Measurements from ENCODE around the gene CARD10.
"Not testable (repeated sequence)": the region's sequence is repeated elsewhere in the genome, so short reads cannot be mapped to it uniquely, and the experiment has no call there.

CARD10 gene

DNA sequence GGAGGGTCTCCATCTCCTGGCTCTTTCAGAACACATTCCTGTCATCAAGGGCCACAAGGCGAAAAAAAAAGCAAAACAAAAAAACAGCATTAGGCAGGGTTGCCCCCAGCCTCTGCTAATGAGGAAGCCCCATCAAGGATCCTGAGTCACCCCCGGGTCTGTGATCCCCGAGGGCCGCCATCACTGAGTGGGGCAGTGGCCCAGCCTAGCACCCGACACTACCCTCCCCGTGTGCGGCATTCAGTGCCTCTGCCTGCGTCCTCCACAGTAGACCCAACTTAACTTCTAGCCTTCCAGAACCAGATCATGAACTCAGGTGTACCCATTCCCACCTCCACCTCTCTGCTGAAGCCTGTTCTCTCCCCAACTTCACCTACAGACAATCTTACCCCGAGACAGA, 34.5 kb upstream of the CARD10 start:
- DNase-seq (ENCODE audit: low read depth, low spot score), result no peak
- Histone ChIP-seq H3K9me3 (ENCODE audit: control insufficient read depth, insufficient read depth, low read length) (no peaks in the 10 kb centered on the region), H3K27ac (ENCODE audit: low read length) (no peak overlapping the region), H3K27me3 (ENCODE audit: control insufficient read depth, insufficient read depth, low read length) (no peaks in the 10 kb centered on the region; the same call in 1 of the 2 replicates), H3K36me3 (ENCODE audit: control insufficient read depth, insufficient read depth, low read length) (no peaks in the 10 kb centered on the region), H3K4me1 (ENCODE audit: control insufficient read depth, insufficient read depth, low read length) (peaks cover 13% of the 10 kb centered on the region; the same call in 1 of the 2 replicates), H3K4me3 (ENCODE audit: low read length) (no peak overlapping the region)
- no CpG with 5 or more reads among the region's 9 CpGs for WGBS (ENCODE audit: insufficient coverage, insufficient read length)

DNA sequence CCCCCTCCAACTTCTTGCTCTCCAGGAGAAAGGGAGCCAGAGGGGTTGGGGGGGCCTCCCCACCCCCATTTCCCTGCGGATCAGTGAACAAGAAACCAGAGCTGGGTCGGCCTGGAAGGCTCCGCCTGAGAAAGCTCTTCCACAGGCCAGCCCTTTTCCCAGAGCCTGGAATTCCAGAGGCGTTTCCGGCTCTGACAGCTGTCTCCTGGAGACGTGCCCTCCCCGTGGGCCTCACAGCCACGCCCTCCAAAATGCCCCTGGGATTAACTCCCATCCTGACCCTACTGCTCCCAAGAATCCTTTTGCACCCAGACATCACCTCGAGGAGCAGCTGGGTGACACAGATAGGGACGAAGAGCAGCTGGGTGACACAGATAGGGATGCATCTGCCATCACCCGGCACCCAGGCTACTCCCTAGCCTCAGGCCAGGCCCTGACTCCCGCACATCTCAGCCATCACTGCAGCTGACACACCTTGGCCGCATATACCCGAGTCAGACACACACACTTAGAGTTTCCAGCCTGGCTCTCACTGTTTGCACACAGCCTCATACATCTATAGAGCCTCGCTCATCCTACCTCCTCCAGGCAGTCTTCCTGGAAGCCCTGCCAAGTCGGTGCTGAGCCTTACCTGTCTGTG, 33.4 kb upstream of the CARD10 start:
- no peaks in the 10 kb centered on the region for H3K36me3 ChIP-seq (ENCODE audit: control insufficient read depth, insufficient read depth, low read length)
- H3K4me1 ChIP-seq (ENCODE audit: control insufficient read depth, insufficient read depth, low read length), result peaks cover 13% of the 10 kb centered on the region; the same call in 1 of the 2 replicates
- no peaks in the 10 kb centered on the region for H3K9me3 ChIP-seq (ENCODE audit: control insufficient read depth, insufficient read depth, low read length)
- no CpG with 5 or more reads among the region's 16 CpGs for WGBS (ENCODE audit: insufficient coverage, insufficient read length)
- no peak for DNase-seq (ENCODE audit: low read depth, low spot score)
- no peak overlapping the region for H3K27ac ChIP-seq (ENCODE audit: low read length)
- H3K27me3 ChIP-seq (ENCODE audit: control insufficient read depth, insufficient read depth, low read length), result no peaks in the 10 kb centered on the region; the same call in 1 of the 2 replicates
- H3K4me3 ChIP-seq (ENCODE audit: low read length), result no peak overlapping the region

DNA sequence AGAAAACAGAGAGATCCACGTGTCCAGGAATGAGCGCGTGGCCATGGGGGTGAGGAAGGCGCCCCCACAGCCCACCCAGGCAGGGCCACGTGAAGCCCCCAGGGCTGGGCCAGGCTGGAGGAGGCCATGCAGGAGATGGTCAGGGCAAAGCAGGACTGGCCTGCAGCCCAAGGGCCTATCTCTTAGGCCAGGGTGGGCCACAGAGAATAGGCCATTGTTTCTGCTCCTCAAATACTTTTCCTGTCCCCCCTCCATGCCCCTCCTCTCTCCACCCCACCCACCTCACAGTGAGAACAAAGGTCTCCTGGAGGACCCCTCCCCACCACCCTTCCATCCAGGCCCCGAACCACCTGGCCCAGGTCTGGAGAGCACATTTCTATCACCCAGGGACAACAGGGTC, 32.8 kb upstream of the CARD10 start:
- no CpG with 5 or more reads among the region's 6 CpGs for WGBS (ENCODE audit: insufficient coverage, insufficient read length)
- no peak for DNase-seq (ENCODE audit: low read depth, low spot score)
- H3K27ac ChIP-seq (ENCODE audit: low read length), result no peak overlapping the region
- no peaks in the 10 kb centered on the region for H3K36me3 ChIP-seq (ENCODE audit: control insufficient read depth, insufficient read depth, low read length)
- H3K27me3 ChIP-seq (ENCODE audit: control insufficient read depth, insufficient read depth, low read length), result no peaks in the 10 kb centered on the region
- no peaks in the 10 kb centered on the region for H3K9me3 ChIP-seq (ENCODE audit: control insufficient read depth, insufficient read depth, low read length)
- no peak overlapping the region for H3K4me3 ChIP-seq (ENCODE audit: low read length)
- peaks cover 13% of the 10 kb centered on the region; the same call in 1 of the 2 replicates for H3K4me1 ChIP-seq (ENCODE audit: control insufficient read depth, insufficient read depth, low read length)

DNA sequence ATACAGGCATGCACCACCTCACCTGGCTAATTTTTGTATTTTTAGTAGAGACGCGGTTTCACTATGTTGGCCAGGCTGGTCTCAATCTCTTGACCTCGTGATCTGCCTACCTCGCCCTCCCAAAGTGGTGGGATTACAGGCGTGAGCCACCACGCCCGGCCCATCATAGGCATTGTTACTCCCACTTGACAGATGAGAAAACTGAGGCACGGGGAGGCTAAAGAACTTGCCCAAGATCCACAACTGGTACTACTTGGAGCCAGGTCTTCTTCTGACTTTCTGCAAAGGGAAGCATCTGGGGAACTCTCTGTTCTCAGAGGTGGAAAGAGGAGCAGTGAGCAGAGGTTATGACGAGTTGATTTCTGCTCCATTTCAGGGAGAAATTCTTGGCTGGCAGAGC, 31.7 kb upstream of the CARD10 start:
- not testable (repeated sequence) for DNase-seq (ENCODE audit: low read depth, low spot score); H3K27me3 ChIP-seq (ENCODE audit: control insufficient read depth, insufficient read depth, low read length); H3K9me3 ChIP-seq (ENCODE audit: control insufficient read depth, insufficient read depth, low read length); H3K36me3 ChIP-seq (ENCODE audit: control insufficient read depth, insufficient read depth, low read length); H3K4me1 ChIP-seq (ENCODE audit: control insufficient read depth, insufficient read depth, low read length); H3K4me3 ChIP-seq (ENCODE audit: low read length); H3K27ac ChIP-seq (ENCODE audit: low read length)
- no CpG with 5 or more reads among the region's 9 CpGs for WGBS (ENCODE audit: insufficient coverage, insufficient read length)

DNA sequence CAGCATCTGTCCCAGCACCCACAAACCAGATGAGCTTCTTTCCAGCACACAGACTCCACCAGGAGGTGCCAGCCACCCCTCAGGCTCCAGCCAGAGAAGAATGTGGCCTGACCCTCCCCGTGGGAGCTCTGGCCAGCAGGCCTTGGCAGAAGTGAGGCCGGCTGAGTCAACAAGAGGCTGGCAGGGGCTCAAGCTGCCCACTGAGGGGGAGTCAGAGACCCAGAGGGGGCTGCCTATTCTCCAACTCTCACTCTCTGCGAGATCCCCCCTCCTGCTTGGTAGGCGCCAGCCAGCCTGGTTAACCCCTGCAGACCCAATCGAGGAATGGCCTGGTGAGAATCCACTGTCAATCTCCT, 30.5 kb upstream of the CARD10 start:
- Histone ChIP-seq H3K4me3 (ENCODE audit: low read length) (no peak overlapping the region), H3K27ac (ENCODE audit: low read length) (no peak overlapping the region), H3K9me3 (ENCODE audit: control insufficient read depth, insufficient read depth, low read length) (no peaks in the 10 kb centered on the region), H3K27me3 (ENCODE audit: control insufficient read depth, insufficient read depth, low read length) (no peaks in the 10 kb centered on the region), H3K36me3 (ENCODE audit: control insufficient read depth, insufficient read depth, low read length) (no peaks in the 10 kb centered on the region), H3K4me1 (ENCODE audit: control insufficient read depth, insufficient read depth, low read length) (peaks cover 9% of the 10 kb centered on the region; the same call in 1 of the 2 replicates)
- no peak for DNase-seq (ENCODE audit: low read depth, low spot score)
- WGBS (ENCODE audit: insufficient coverage, insufficient read length), result no CpG with 5 or more reads among the region's 5 CpGs

DNA sequence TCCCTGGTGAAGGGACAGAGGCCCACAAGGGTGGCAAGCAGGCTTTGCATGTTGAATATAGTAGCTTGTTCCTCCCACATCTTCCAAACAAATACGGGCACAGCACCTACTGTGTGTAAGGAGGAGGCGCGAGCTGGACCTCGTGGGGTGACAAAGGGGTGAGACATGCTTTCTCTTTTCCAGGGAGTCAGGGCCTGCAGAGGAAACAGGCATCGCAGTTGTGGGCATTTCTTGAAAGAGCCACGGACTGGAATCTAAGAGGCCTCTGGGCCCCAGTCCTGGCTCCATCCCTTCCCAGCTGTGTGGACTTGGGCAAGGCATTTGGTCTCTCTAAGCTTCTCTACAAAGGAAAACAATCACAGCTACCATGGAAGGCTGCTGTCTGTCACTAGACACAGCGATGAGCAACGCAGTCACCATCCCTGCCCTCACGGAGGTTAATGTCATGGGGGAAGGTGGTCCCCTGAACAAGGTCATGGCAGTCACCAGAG, 28.1 kb upstream of the CARD10 start:
- DNase-seq (ENCODE audit: low read depth, low spot score), result no peak
- no peak overlapping the region for H3K27ac ChIP-seq (ENCODE audit: low read length)
- H3K4me1 ChIP-seq (ENCODE audit: control insufficient read depth, insufficient read depth, low read length), result peaks cover 5% of the 10 kb centered on the region; the same call in 1 of the 2 replicates
- WGBS (ENCODE audit: insufficient coverage, insufficient read length), result no CpG with 5 or more reads among the region's 9 CpGs
- no peaks in the 10 kb centered on the region for H3K27me3 ChIP-seq (ENCODE audit: control insufficient read depth, insufficient read depth, low read length)
- H3K36me3 ChIP-seq (ENCODE audit: control insufficient read depth, insufficient read depth, low read length), result no peaks in the 10 kb centered on the region
- no peak overlapping the region for H3K4me3 ChIP-seq (ENCODE audit: low read length)
- H3K9me3 ChIP-seq (ENCODE audit: control insufficient read depth, insufficient read depth, low read length), result no peaks in the 10 kb centered on the region

DNA sequence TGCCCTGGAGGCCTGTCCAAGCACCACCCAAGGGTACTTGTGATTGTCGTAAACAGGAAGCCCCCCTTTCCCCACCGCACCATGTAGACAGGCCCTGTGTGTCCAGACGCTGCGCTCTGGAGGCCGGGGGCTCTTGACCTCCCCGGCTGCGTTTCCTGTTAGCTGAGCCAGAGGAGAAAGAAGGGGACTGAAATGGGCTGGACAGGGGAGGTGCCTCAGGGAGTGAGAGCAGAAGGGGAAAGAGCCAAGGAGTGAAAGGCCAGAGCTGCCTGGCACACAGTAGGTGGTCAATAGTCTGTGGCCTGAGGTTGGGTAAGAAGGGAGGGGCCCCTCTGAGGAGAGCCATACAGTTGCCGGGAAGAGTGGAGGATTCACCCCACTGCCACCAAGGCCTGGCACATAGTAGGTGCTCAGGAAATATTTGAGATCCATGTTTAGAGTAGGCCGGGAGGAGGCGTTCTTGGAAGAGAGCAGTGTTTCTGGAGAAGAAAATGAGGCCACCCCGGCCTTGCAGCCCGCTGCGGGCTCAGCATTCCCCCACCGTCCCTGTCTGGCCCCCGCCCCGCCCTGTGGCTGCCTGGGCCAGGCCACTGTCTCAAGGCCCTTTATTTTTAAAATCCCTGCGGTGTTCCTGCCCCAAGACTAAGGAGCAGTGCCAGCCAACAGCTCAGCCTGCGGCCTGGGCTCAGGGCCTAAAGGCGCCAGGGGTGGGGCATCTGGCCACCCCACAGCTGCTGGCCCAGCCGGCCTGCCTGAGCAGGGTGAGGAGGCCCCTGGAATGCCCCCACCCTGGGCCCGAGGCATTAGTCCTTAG, 27.4 kb upstream of the CARD10 start:
- Histone ChIP-seq H3K36me3 (ENCODE audit: control insufficient read depth, insufficient read depth, low read length) (no peaks in the 10 kb centered on the region), H3K4me1 (ENCODE audit: control insufficient read depth, insufficient read depth, low read length) (peaks cover 5% of the 10 kb centered on the region; the same call in 1 of the 2 replicates), H3K27me3 (ENCODE audit: control insufficient read depth, insufficient read depth, low read length) (no peaks in the 10 kb centered on the region), H3K4me3 (ENCODE audit: low read length) (no peak overlapping the region), H3K27ac (ENCODE audit: low read length) (no peak overlapping the region), H3K9me3 (ENCODE audit: control insufficient read depth, insufficient read depth, low read length) (no peaks in the 10 kb centered on the region)
- DNase-seq (ENCODE audit: low read depth, low spot score), result no peak
- WGBS (ENCODE audit: insufficient coverage, insufficient read length), result no CpG with 5 or more reads among the region's 21 CpGs

DNA sequence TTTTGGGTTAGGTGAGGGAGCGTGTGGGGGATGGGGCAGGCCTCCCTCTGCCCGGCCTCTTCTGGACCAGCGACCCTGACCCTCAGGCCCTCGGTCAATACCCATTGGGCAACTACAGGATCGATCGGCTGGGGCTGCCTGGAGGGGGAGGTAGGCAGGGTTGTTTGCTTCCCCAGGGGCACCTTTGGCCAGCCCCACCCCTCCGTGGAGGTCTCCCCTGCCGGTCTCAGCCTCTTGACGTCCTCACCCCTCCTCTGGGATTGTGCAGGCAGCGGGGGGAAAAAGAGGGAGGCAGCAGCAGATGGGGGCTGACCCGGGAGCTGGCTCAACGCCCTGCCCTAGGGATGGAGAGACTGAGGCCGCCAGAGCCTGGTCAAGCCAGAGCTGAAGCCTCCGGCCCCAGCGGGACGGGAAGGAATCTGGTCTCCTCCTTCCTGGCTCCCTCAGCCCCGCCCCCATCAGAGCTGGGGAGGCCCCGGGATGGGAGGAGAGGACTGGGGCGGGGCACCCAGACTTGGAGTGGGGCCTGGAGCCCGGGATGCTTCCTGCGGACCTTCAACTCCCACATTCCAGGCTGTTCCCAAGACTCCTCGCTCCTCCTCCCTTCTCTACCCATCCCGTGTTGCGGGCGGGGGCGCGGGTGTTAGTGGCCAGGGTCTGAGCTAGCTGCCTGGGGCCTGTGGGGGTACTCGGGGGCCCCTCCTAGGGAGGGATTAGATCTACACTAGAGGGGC, 26.7 kb upstream of the CARD10 start:
- peak overlapping the region; percentile 18; the same call in 1 of the 2 replicates for H3K4me3 ChIP-seq (ENCODE audit: low read length)
- no peaks in the 10 kb centered on the region for H3K36me3 ChIP-seq (ENCODE audit: control insufficient read depth, insufficient read depth, low read length)
- H3K27ac ChIP-seq (ENCODE audit: low read length), result no peak overlapping the region
- DNase-seq (ENCODE audit: low read depth, low spot score), result no peak
- H3K4me1 ChIP-seq (ENCODE audit: control insufficient read depth, insufficient read depth, low read length), result peaks cover 5% of the 10 kb centered on the region; the same call in 1 of the 2 replicates
- no peaks in the 10 kb centered on the region for H3K9me3 ChIP-seq (ENCODE audit: control insufficient read depth, insufficient read depth, low read length)
- WGBS (ENCODE audit: insufficient coverage, insufficient read length), result no CpG with 5 or more reads among the region's 28 CpGs
- no peaks in the 10 kb centered on the region for H3K27me3 ChIP-seq (ENCODE audit: control insufficient read depth, insufficient read depth, low read length)

DNA sequence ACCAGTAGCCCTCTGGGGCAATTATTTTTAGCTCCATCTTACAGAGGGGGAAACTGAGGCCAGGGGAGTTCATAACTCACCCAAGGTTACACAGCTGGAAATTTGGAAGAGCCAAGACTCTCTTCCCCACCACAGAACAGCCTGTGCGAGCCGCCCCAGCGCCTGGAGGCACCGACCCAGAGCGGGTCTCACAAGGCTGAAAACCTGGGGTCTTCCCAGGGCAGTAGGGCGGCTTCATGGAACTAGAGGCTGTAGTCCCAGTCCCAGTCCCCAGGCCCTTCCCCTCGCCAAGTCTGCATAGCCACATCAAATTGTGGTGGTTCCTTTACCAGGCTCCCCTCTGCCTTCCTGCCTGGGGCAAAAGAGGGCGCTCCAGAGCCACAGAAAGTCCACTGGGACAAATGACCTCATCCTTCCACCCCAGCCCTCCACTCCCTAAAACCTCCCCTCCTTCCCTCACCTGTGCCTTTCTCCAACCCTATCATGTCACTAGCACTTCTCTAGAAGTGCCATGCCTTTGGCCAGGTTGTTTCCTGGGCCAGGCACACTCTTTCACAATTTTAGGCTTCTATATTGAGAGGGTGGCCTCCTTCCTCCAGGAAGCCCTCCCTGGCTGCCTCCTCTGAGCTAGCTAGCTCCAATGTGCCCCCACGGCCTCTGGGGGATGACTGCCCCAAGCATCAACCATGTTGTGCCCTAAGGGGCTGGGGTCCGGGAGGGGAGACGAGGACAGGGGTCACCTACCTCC, 25.9 kb upstream of the CARD10 start:
- Histone ChIP-seq H3K9me3 (ENCODE audit: control insufficient read depth, insufficient read depth, low read length) (no peaks in the 10 kb centered on the region), H3K36me3 (ENCODE audit: control insufficient read depth, insufficient read depth, low read length) (no peaks in the 10 kb centered on the region), H3K4me1 (ENCODE audit: control insufficient read depth, insufficient read depth, low read length) (peaks cover 5% of the 10 kb centered on the region; the same call in 1 of the 2 replicates), H3K27me3 (ENCODE audit: control insufficient read depth, insufficient read depth, low read length) (no peaks in the 10 kb centered on the region), H3K27ac (ENCODE audit: low read length) (no peak overlapping the region), H3K4me3 (ENCODE audit: low read length) (peak overlapping the region; percentile 18; the same call in 1 of the 2 replicates)
- DNase-seq (ENCODE audit: low read depth, low spot score), result no peak
- WGBS (ENCODE audit: insufficient coverage, insufficient read length), result no CpG with 5 or more reads among the region's 11 CpGs

DNA sequence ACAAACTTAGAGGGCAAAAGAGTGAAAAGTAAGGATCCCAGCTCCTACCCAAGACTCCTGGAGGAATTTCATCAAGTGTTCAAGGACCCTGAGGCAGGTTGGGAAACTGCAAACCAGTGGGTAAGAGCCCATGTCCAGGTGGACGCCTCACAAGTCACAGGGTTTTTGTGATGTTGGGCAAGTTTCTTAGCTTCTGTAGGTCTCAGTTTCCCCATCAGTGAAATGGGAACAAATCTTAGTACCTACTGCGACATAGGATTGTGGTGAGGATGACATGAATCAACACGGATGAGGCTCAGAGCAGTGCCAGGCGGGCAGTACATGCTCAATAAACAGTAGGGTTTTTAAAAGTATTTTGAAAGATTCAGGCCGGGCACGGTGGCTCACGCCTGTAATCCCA, 23.7 kb upstream of the CARD10 start:
- H3K9me3 ChIP-seq (ENCODE audit: control insufficient read depth, insufficient read depth, low read length), result no peaks in the 10 kb centered on the region
- no peaks in the 10 kb centered on the region for H3K27me3 ChIP-seq (ENCODE audit: control insufficient read depth, insufficient read depth, low read length)
- H3K4me1 ChIP-seq (ENCODE audit: control insufficient read depth, insufficient read depth, low read length), result peaks cover 5% of the 10 kb centered on the region; the same call in 1 of the 2 replicates
- no peak for DNase-seq (ENCODE audit: low read depth, low spot score)
- no peak overlapping the region for H3K4me3 ChIP-seq (ENCODE audit: low read length)
- no peaks in the 10 kb centered on the region for H3K36me3 ChIP-seq (ENCODE audit: control insufficient read depth, insufficient read depth, low read length)
- WGBS (ENCODE audit: insufficient coverage, insufficient read length), result no CpG with 5 or more reads among the region's 7 CpGs
- no peak overlapping the region for H3K27ac ChIP-seq (ENCODE audit: low read length)

All from iPS DF 6.9 (cell line).